Liver (tissue), 9 donors: ENCODE results near the gene MAPK1. TPM values are rescaled to one million over a fixed set of nuclear protein-coding genes. Genes with fewer than 3 reads are reported as not detected.

Experiments
- DNase-seq: peaks from one replicate; pipeline ENCODE4 v3.0.0-alpha.2; 2017; ENCODE audit warnings: low spot score
- H3K27ac ChIP-seq, 2 donors: one replicate each; pipeline ENCODE4 v1.7.0; 2013; ENCODE audit warnings: inconsistent platforms in 2 of 2, low read length in 2 of 2, control low read depth in 1 of 2, low read depth in 1 of 2, mild to moderate bottlenecking in 1 of 2
- H3K27me3 ChIP-seq, 4 donors: one replicate each; pipeline versions ENCODE4 v1.6.1 to v1.7.0; 2013; ENCODE audit warnings: low read length in 3 of 4, inconsistent platforms in 1 of 4, mild to moderate bottlenecking in 1 of 4, moderate library complexity in 1 of 4; ENCODE audit not compliant: control insufficient read depth in 4 of 4, insufficient read depth in 4 of 4
- H3K36me3 ChIP-seq, 4 donors: one replicate each; pipeline versions ENCODE4 v1.6.1 to v1.7.0; 2013; ENCODE audit warnings: low read length in 3 of 4, mild to moderate bottlenecking in 3 of 4, low read depth in 1 of 4, moderate library complexity in 1 of 4; ENCODE audit not compliant: control insufficient read depth in 4 of 4, insufficient read depth in 3 of 4
- H3K4me1 ChIP-seq, 4 donors: one replicate each; pipeline versions ENCODE4 v1.6.1 to v1.7.0; 2013; ENCODE audit warnings: low read length in 3 of 4, mild to moderate bottlenecking in 3 of 4, moderate library complexity in 1 of 4; ENCODE audit not compliant: control insufficient read depth in 4 of 4, insufficient read depth in 4 of 4
- H3K4me3 ChIP-seq, 3 donors: one replicate each; pipeline versions ENCODE4 v1.6.1 to v1.7.0; 2013; ENCODE audit warnings: low read length in 3 of 3, control low read depth in 1 of 3, low read depth in 1 of 3, mild to moderate bottlenecking in 1 of 3
- H3K9ac ChIP-seq, 2 donors: one replicate each; pipeline ENCODE4 v1.7.0; 2013; ENCODE audit warnings: low read length in 2 of 2, mild to moderate bottlenecking in 2 of 2, moderate library complexity in 2 of 2, control low read depth in 1 of 2, low read depth in 1 of 2
- H3K9me3 ChIP-seq, 4 donors: one replicate each; pipeline versions ENCODE4 v1.6.1 to v1.7.0; 2013; ENCODE audit warnings: low read length in 3 of 4; ENCODE audit not compliant: control insufficient read depth in 4 of 4
- CTCF ChIP-seq: fragments of 150-350 bp; IDR thresholded peaks from 2 replicates; pipeline ENCODE4 v1.5.1; 2017; ENCODE audit warnings: improper control_type of control experiment, low read depth, low read length; ENCODE audit not compliant: missing input control
- EGR1 ChIP-seq, 2 donors: IDR thresholded peaks; 2 replicates each; pipeline ENCODE4 v1.6.1; 2016 to 2018; ENCODE audit warnings: antibody characterized with exemption in 2 of 2, low read depth in 2 of 2
- FOXA1 ChIP-seq: IDR thresholded peaks from 2 replicates; pipeline ENCODE4 v1.6.1; 2016; ENCODE audit warnings: antibody characterized with exemption
- FOXA2 ChIP-seq: IDR thresholded peaks from 2 replicates; pipeline ENCODE4 v1.6.1; 2016; ENCODE audit warnings: antibody characterized with exemption
- HNF4G ChIP-seq: IDR thresholded peaks from 2 replicates; pipeline ENCODE4 v1.6.1; 2016; ENCODE audit warnings: antibody characterized with exemption
- JUND ChIP-seq, 2 donors: IDR thresholded peaks; 2 replicates each; pipeline ENCODE4 v1.6.1; 2016; ENCODE audit warnings: antibody characterized with exemption in 2 of 2
- MAX ChIP-seq: IDR thresholded peaks from 2 replicates; pipeline ENCODE4 v1.6.1; 2016; ENCODE audit warnings: antibody characterized with exemption
- NR2F2 ChIP-seq: IDR thresholded peaks from 2 replicates; pipeline ENCODE4 v1.6.1; 2016; ENCODE audit warnings: antibody characterized with exemption
- REST ChIP-seq: IDR thresholded peaks from 2 replicates; pipeline ENCODE4 v1.6.1; 2016; ENCODE audit warnings: antibody characterized with exemption, mild to moderate bottlenecking
- RXRA ChIP-seq, 2 donors: IDR thresholded peaks; 2 replicates each; pipeline ENCODE4 v1.6.1; 2017 to 2018; ENCODE audit warnings: antibody characterized with exemption in 2 of 2, mild to moderate bottlenecking in 1 of 2
- TAF1 ChIP-seq: conservative IDR thresholded peaks from 2 replicates; pipeline ENCODE4 v1.6.1; 2016; ENCODE audit warnings: antibody characterized with exemption, mild to moderate bottlenecking
- YY1 ChIP-seq: IDR thresholded peaks from 2 replicates; pipeline ENCODE4 v1.6.1; 2016; ENCODE audit warnings: antibody characterized with exemption, mild to moderate bottlenecking
- ZBTB33 ChIP-seq: IDR thresholded peaks from 2 replicates; pipeline ENCODE4 v1.6.1; 2016; ENCODE audit warnings: antibody characterized with exemption
- WGBS: extraction: QIAGEN DNeasy Blood & Tissue Kit; methylation state at CpG from one replicate; pipeline ENCODE4 v1.1.7; 2013; 5-methylcytosine and 5-hydroxymethylcytosine counted together
- polyA plus RNA-seq, 2 donors: library from polyadenylated mRNA; stranded (reverse) in 1 of 2; unstranded in 1 of 2; fragments of 200-250 nt in 1 of 2; fragments of >200 nt in 1 of 2; fragmentation: Nextera tagmentation in 1 of 2; extraction: Ambion mirVana in 1 of 2; gene quantifications; one replicate each; pipeline versions ENCODE4 v1.2.1 to v1.2.3, GENCODE V29; 2013 to 2015
- total RNA-seq, 2 donors: library from RNA; depleted of rRNA; stranded (reverse); fragments of >200 nt; gene quantifications; one replicate each; pipeline ENCODE4 v1.2.3, GENCODE V29; 2014
- donor health status: healthy.
- donor health status: healthy.
- donor health status: healthy.
- donor health status: healthy.
- donor health status: healthy.

MAPK1 gene
- total and polyA plus RNA-seq, 4 donors, result 8.3 to 31.8 (median 22.8) TPM

GRCh38 chr22:21778705-21779363 is 88.6 kb downstream of the MAPK1 start:
- TF ChIP-seq CTCF (no peak), FOXA2 (no peak), MAX (no peak)
- Histone ChIP-seq H3K27ac (no peak overlapping the region), H3K36me3 (peaks cover 0 to 19% (median 5%) of the 10 kb centered on the region in 4 donors), H3K4me1 (no peaks in the 10 kb centered on the region), H3K9me3 (no peaks in the 10 kb centered on the region), H3K9ac (no peak overlapping the region), H3K4me3 (no peak overlapping the region), H3K27me3 (no peaks in the 10 kb centered on the region)
- DNase-seq, result no peak
- 93% methylated on average over 4 of the region's 4 CpGs for WGBS

- Histone ChIP-seq H3K9ac (no peak overlapping the region), H3K27ac (no peak overlapping the region), H3K27me3 (no peaks in the 10 kb centered on the region), H3K4me1 (no peaks in the 10 kb centered on the region), H3K4me3 (no peak overlapping the region), H3K9me3 (no peaks in the 10 kb centered on the region), H3K36me3 (peaks cover 2 to 38% (median 33%) of the 10 kb centered on the region in 4 donors)
- 98% methylated on average over 4 of the region's 4 CpGs for WGBS
- TF ChIP-seq JUND (IDR thresholded peaks at IDR 0.05) (no peak), EGR1 (IDR thresholded peaks at IDR 0.05; ENCODE audit: low read depth in 2 of 2) (no peak)
- DNase-seq, result no peak
These were observed 95.8 kb downstream of the MAPK1 start for GRCh38 chr22:21771631-21771976.

- Histone ChIP-seq H3K9me3 (no peaks in the 10 kb centered on the region), H3K27ac (no peak overlapping the region), H3K27me3 (no peaks in the 10 kb centered on the region), H3K9ac (no peak overlapping the region), H3K4me1 (no peaks in the 10 kb centered on the region), H3K4me3 (no peak overlapping the region), H3K36me3 (peaks cover 6 to 70% (median 44%) of the 10 kb centered on the region in 4 donors)
- DNase-seq, result no peak
- 98% methylated on average over 1 of the region's 1 CpG for WGBS
- TF ChIP-seq RXRA (IDR thresholded peaks at IDR 0.05) (no peak), NR2F2 (no peak), TAF1 (no peak), YY1 (no peak), CTCF (no peak), HNF4G (no peak), REST (no peak), FOXA1 (no peak), ZBTB33 (no peak)
These were observed 99.0 kb downstream of the MAPK1 start for GRCh38 chr22:21768435-21768834.
